ENCODE results near the gene LRRC17.

DNA sequence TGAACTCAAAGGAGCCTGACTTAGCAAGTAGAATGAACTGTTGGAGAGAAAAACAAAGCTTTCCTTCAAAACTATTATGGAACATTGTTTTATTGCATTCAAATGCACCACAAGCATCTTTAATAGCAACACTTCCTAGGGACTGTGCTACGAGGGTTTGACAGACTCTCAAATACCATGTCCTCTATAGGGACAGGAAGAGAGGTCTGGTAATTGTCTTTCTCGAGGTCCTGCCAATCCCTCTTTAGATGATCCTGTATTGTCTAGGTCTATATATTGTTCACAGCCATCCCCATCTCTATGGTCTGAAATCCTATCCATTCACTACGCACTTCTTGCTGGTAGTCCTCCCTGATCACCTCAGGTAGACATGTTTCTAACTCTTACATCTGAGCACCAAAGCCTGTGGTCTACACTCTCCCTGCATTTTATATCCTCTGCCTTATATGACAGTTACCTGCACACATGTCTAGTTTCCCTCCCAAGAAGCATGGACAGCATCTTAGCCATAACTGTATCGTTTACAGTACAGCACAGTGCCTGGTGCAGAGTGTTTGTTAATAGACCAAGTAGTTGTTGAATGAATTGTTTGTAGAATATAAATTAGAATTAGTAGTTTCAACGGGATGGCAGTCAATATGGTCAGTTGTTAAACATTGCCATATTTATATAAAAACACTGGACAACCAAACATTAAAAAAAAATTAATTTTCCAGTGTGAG is 21.7 kb upstream of the LRRC17 start:
- TF ChIP-seq CTCF (IDR thresholded peaks at IDR 0.05; ENCODE audit: borderline replicate concordance, extremely low read depth, low read length, poor library complexity, severe bottlenecking) (no peak), EZH2 (IDR thresholded peaks at IDR 0.05; ENCODE audit: borderline replicate concordance, low read depth, low read length, severe bottlenecking) (no peak)
